Fibroblast of pulmonary artery (primary cell): ENCODE measurements around the gene TMED8.
"Not testable (repeated sequence)": the region's sequence is repeated elsewhere in the genome, so short reads cannot be mapped to it uniquely, and the experiment has no call there.

ENCODE experiments used
- DNase-seq: peaks from one replicate; pipeline ENCODE4 v3.0.0-alpha.2; 2010; ENCODE audit warnings: low read depth
- H3K4me3 ChIP-seq: replicated peaks from 2 replicates; pipeline ENCODE4 v1.5.1; 2011; ENCODE audit warnings: low read depth, mild to moderate bottlenecking, control low read depth, low read length, moderate library complexity
- TF ChIP-seq, protein P1 (sequence below): IDR thresholded peaks from 2 replicates; pipeline ENCODE4 v1.5.1; 2011; ENCODE audit warnings: mild to moderate bottlenecking, control low read depth, low read length, inconsistent platforms; ENCODE audit errors: missing control alignments

Gene TMED8

DNA sequence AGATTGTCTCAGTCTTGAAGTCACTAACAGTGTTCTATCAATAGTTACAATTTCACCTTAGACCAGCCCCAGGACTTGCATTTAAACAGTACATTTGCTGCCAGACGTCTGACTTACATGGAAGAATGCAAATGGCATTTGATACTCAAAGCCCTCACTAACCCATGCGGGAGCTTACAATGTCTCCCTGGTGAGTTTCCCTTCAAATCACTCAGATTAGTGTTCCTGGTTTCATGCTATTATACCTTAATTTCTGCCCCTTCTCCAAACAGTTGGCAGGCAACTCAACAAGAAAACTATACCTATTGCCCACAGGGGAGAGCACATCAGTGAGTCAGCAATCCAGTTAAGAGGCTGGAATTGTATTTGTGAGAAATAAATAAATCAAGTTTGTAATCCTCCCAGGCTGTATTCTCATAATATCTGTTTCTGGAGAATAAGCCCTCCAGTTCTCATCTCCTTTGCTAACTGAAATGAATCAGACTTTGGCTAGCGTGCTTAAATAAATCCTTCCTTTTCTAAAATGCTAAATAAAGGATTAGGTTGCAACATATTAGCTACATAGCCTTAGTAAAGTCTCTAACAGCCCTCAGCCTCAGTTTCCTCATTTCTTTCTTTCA, 32.4 kb downstream of the TMED8 start:
- no peak for DNase-seq
- TF ChIP-seq, protein P1, sequence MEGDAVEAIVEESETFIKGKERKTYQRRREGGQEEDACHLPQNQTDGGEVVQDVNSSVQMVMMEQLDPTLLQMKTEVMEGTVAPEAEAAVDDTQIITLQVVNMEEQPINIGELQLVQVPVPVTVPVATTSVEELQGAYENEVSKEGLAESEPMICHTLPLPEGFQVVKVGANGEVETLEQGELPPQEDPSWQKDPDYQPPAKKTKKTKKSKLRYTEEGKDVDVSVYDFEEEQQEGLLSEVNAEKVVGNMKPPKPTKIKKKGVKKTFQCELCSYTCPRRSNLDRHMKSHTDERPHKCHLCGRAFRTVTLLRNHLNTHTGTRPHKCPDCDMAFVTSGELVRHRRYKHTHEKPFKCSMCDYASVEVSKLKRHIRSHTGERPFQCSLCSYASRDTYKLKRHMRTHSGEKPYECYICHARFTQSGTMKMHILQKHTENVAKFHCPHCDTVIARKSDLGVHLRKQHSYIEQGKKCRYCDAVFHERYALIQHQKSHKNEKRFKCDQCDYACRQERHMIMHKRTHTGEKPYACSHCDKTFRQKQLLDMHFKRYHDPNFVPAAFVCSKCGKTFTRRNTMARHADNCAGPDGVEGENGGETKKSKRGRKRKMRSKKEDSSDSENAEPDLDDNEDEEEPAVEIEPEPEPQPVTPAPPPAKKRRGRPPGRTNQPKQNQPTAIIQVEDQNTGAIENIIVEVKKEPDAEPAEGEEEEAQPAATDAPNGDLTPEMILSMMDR: no peak
- H3K4me3 ChIP-seq: no peak overlapping the region

DNA sequence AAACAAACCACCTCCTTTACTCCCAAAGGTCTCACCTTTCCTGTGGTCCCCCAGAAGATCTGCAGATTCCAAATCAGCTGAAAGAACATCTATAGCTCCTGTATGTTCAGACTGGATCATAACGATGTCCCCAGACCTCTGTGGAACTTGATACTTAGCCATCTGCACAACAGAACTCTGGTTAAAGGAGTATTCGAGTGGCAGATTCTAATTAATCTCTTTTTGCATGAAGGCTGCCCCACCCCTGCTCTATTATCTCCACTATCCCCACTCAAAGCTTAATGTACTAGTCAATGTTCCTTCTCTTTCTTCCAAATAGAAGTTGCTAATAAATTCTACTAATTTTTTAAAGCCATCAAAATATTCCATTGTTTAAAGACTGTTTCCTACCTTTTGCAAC, 33.2 kb downstream of the TMED8 start:
- TF ChIP-seq, protein P1: no peak

DNA sequence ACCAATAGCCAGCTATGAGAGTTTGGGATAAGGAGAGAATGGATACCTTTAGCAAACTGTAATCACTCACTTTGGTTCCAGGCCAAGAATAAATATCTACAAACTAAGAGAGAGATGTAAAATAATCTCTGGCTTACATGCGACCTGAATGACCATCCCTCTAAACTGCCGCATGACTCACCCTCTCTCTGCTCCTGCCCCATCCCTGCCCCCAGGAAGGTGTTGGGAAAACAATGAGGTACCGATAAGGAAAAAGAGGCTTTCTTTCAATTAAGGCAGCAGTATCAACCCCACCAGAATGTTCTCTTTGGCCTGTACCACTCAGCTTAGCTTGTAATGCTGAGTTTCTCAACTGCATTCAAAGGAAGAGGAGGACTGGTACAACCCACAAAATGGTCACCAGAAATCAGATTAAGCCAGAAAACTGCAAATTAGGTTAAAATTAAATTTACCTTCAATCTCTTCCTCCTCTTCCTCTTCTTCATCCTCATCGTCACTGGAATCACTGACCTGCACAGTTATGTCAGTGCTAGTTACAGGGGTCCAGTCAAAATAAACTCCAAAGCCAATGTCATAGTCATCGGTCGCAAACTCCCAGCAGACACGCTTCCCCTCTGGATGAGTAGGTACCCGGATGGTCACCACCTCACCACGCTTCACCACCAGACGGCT, 34.0 kb downstream of the TMED8 start:
- no peak overlapping the region for H3K4me3 ChIP-seq
- DNase-seq: no peak

More for the DNA sequence above, 33.2 kb downstream of the TMED8 start:
- no peak overlapping the region for H3K4me3 ChIP-seq
- DNase-seq: no peak

DNA sequence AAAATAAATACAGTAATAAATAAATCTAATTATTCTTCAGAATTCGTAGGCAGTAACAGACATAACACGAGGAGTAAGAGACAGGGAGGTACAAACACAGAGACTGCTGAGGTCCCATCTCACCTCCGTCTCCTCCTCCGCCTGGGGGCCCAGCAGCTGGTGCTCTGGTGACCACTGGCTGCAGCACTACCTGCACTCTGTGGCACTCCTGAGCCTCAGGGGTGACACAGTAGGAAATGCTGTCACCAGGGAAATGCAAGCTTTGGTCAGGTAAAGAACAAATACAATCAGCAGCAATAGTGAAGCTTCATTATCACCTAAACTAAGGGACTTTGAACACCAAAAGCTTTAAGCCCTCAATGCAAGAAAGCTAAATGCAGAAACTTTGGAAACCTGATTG, 36.5 kb downstream of the TMED8 start:
- TF ChIP-seq, protein P1: no peak
- H3K4me3 ChIP-seq: no peak overlapping the region
- DNase-seq: no peak

More for the DNA sequence above, 34.0 kb downstream of the TMED8 start:
- TF ChIP-seq, protein P1: no peak

DNA sequence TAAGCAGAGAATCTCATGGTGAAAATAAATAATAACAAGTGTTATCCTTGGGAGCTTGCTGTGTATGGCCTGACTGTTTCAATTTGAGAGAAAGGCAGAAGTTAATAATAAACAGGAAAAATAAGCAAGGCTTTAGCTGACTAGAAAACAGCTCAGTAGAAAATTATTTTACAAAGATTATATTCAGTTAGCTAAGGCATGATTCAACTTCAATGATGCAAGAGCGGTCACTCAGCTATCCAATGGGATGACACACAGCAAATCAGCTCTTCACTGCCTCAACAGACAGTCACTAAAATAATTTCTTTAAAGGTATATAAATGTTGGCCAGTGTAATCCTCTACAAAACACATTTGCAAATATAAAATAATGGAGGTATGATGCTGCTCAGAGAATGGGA, 37.5 kb downstream of the TMED8 start:
- peak; percentile 45 for DNase-seq
- H3K4me3 ChIP-seq: no peak overlapping the region
- TF ChIP-seq, protein P1: no peak

DNA sequence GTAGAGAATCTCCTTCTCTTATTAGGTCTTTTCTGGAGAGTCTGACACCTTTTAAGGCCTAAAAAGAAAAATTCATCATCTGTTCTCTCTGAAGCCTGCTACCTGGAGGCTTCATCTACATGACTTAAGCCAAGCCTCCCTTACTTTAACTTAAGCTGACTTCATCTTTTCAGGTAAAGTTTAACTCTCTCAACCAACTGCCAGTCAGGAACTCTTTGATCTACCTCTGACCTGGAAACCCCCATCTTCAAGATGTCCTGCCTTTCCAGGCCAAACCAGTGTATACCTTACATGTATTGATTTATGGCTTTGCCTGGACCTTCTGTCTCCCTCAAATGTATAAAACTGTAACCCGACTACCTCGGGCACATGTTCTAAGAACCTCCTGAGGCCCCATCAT, 38.6 kb downstream of the TMED8 start:
- DNase-seq: no peak
- TF ChIP-seq, protein P1: no peak
- no peak overlapping the region for H3K4me3 ChIP-seq

DNA sequence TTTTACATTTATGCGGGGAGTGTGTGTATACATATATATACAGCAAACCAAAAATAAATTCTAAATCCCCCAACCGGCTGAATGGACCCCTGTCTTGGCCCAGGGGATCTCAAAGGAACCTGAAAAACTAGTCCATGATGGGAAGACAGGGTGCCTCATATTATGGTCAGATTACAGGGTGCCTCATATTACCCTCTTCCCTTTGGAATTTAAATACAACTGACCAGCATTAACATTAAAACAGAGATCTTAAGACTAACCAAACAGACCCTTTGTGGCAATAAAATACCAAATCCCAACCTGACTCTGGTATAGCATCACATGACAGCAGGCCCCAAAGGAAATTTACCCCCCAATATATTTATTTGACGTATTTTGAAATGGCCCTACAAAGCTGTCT, 39.0 kb downstream of the TMED8 start:
- TF ChIP-seq, protein P1: no peak

DNA sequence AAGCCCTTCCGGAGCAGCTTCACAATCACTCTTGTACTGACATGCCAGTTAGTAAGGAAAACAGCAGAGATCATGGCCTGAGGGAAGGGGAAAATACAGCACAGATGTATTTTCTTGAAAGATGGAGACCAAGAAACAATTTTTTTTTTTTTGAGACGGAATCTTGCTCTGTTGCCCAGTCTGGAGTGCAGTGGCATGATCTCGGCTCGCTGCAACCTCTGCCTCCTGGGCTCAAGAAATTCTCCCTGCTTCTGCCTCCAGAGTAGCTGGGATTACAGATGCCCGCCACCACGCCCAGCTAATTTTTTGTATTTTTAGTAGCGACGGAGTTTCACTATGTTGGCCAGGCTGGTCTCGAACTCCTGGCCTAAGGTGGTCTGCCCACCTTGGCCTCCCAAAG, 39.6 kb downstream of the TMED8 start:
- not testable (repeated sequence) for DNase-seq, H3K4me3 ChIP-seq

More for the DNA sequence above, 39.0 kb downstream of the TMED8 start:
- no peak for DNase-seq
- no peak overlapping the region for H3K4me3 ChIP-seq
